OCI-LY7 (cell line): ENCODE results near the gene HS1BP3.

Source experiments
- EZH2phosphoT487 ChIP-seq: fragments of 200-600 bp; sonication (generic); IDR thresholded peaks from 2 replicates; pipeline ENCODE4 v1.6.1; 2018; ENCODE audit warnings: low read depth, borderline replicate concordance, mild to moderate bottlenecking, mixed run types, antibody characterized with exemption, low read length, moderate library complexity, mixed read lengths
- TF ChIP-seq, protein P1 (sequence below): fragments of 200-600 bp; sonication (generic); conservative IDR thresholded peaks from 2 replicates; pipeline ENCODE4 v1.5.1; 2014; ENCODE audit warnings: mild to moderate bottlenecking, antibody characterized with exemption, low read length, moderate library complexity, mixed read lengths

DNA sequence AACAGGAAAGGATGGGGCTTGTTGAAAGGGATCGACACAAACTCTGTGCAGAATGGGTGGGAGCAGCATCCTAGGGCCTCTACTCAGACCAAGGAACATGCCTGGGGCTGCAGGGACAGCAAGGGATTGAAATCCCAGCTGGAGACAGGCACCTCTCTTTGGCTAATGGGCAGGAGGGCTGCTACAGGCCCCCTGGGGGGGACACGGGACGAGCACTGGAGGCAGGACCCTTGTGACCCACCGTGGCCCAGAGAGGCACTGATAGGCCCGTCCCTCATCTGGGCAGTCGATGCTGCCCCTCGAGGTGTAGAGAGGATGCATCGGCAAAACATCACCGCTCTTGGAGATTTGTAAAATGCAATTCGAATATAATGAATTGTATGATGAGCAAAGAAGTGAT is 5.1 kb downstream of the HS1BP3 start:
- TF ChIP-seq, protein P1, sequence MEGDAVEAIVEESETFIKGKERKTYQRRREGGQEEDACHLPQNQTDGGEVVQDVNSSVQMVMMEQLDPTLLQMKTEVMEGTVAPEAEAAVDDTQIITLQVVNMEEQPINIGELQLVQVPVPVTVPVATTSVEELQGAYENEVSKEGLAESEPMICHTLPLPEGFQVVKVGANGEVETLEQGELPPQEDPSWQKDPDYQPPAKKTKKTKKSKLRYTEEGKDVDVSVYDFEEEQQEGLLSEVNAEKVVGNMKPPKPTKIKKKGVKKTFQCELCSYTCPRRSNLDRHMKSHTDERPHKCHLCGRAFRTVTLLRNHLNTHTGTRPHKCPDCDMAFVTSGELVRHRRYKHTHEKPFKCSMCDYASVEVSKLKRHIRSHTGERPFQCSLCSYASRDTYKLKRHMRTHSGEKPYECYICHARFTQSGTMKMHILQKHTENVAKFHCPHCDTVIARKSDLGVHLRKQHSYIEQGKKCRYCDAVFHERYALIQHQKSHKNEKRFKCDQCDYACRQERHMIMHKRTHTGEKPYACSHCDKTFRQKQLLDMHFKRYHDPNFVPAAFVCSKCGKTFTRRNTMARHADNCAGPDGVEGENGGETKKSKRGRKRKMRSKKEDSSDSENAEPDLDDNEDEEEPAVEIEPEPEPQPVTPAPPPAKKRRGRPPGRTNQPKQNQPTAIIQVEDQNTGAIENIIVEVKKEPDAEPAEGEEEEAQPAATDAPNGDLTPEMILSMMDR, result no peak
- TF ChIP-seq EZH2phosphoT487, result no peak
